B cell (primary cell): ENCODE results near the gene VWA1. TPM values are rescaled to one million over a fixed set of nuclear protein-coding genes. Genes with fewer than 3 reads are reported as not detected.

Experiments used
- ATAC-seq: fragments of 200-7000 bp; cut with Tn5 transposase; one replicate; pipeline ENCODE4 v1.10.0; 2021; ENCODE audit warnings: low read depth, mild to moderate bottlenecking, moderate number of reproducible peaks, moderate library complexity
- CTCF ChIA-PET: fragments of 350-600 bp; sonication (Branson Sonifier 250); formaldehyde crosslinking; loops from one replicate; lab custom pipeline; 2021; ENCODE audit warnings: antibody characterized with exemption, inconsistent platforms; lab: Charles Lee
- POLR2A ChIA-PET: fragments of 350-600 bp; sonication (Branson Sonifier 250); formaldehyde crosslinking; loops from one replicate; lab custom pipeline; 2021; ENCODE audit warnings: antibody characterized with exemption; lab: Charles Lee
- DNase-seq: peaks from one replicate; pipeline ENCODE4 v3.0.0; 2013
- H2AFZ ChIP-seq: 2 replicates; pipeline ENCODE4 v1.6.1; 2012; ENCODE audit warnings: mild to moderate bottlenecking, low read depth, low read length; ENCODE audit not compliant: insufficient read depth, poor library complexity, severe bottlenecking
- H3K27ac ChIP-seq, 2 donors: 1 replicate in 1 of 2; 2 replicates in 1 of 2; pipeline ENCODE4 v1.5.1; 2012 to 2013; ENCODE audit warnings: low read length in 2 of 2, mild to moderate bottlenecking in 2 of 2, moderate library complexity in 1 of 2
- H3K27me3 ChIP-seq, 4 experiments: fragments of 200-600 bp in 1 of 4; sonication (generic) in 1 of 4; replicated peaks in 1 of 4; 1 replicate in 2 of 4; 2 replicates in 2 of 4; pipeline versions ENCODE4 v1.6.1 to v1.7.0; 2013 to 2016; ENCODE audit warnings: low read length in 3 of 4, mild to moderate bottlenecking in 2 of 4, mixed read lengths in 1 of 4, moderate library complexity in 1 of 4; ENCODE audit not compliant: insufficient read depth in 4 of 4, control insufficient read depth in 3 of 4; ENCODE audit errors: control extremely low read depth in 1 of 4
- H3K36me3 ChIP-seq, 2 experiments: replicated peaks in 1 of 2; 1 replicate in 1 of 2; 2 replicates in 1 of 2; pipeline versions ENCODE4 v1.6.1 to v1.7.1; 2013; ENCODE audit warnings: low read length in 1 of 2; ENCODE audit not compliant: insufficient read depth in 2 of 2, control insufficient read depth in 1 of 2; ENCODE audit errors: control extremely low read depth in 1 of 2, extremely low read depth in 1 of 2
- H3K4me1 ChIP-seq, 2 donors: fragments of 200-600 bp in 1 of 2; sonication (generic) in 1 of 2; 1 replicate in 1 of 2; 2 replicates in 1 of 2; pipeline versions ENCODE4 v1.5.1 to v1.6.1; 2013 to 2017; ENCODE audit warnings: low read length in 2 of 2; ENCODE audit not compliant: control insufficient read depth in 2 of 2, insufficient read depth in 2 of 2
- H3K4me2 ChIP-seq: replicated peaks from 2 replicates; pipeline ENCODE3; 2012; ENCODE audit warnings: mild to moderate bottlenecking, low read depth, low read length; ENCODE audit not compliant: poor library complexity, severe bottlenecking
- H3K4me3 ChIP-seq, 5 experiments: fragments of 200-600 bp in 1 of 5; sonication (generic) in 1 of 5; 1 replicate in 3 of 5; 2 replicates in 2 of 5; pipeline versions ENCODE4 v1.5.1 to v1.7.0; 2011 to 2016; ENCODE audit warnings: low read length in 4 of 5, mild to moderate bottlenecking in 4 of 5, low read depth in 2 of 5, control low read depth in 1 of 5, moderate library complexity in 1 of 5; ENCODE audit not compliant: insufficient read depth in 1 of 5; ENCODE audit errors: control extremely low read depth in 1 of 5, extremely low read depth in 1 of 5
- H3K79me2 ChIP-seq: fragments of 200-600 bp; sonication (generic); one replicate; pipeline ENCODE4 v1.6.0; 2016; ENCODE audit warnings: low read length; ENCODE audit not compliant: control insufficient read depth, insufficient read depth
- H3K9ac ChIP-seq: fragments of 200-600 bp; sonication (generic); 2 replicates; pipeline ENCODE4 v1.6.1; 2017; ENCODE audit warnings: mild to moderate bottlenecking, low read length, moderate library complexity
- H3K9me3 ChIP-seq, 3 donors: one replicate each; pipeline versions ENCODE4 v1.6.1 to v1.7.1; 2013; ENCODE audit warnings: low read length in 2 of 3; ENCODE audit not compliant: control insufficient read depth in 2 of 3, insufficient read depth in 1 of 3; ENCODE audit errors: control extremely low read depth in 1 of 3
- H4K20me1 ChIP-seq: 2 replicates; pipeline ENCODE4 v1.6.0; 2012; ENCODE audit warnings: mild to moderate bottlenecking, low read length; ENCODE audit not compliant: insufficient read depth, control insufficient read depth, poor library complexity, severe bottlenecking
- H3K27ac Mint-ChIP-seq: one replicate; pipeline ENCODE4 v1.8.0; 2021; ENCODE audit warnings: mixed read lengths
- H3K27me3 Mint-ChIP-seq: one replicate; pipeline ENCODE4 v1.8.0; 2021; ENCODE audit warnings: mixed read lengths
- H3K4me1 Mint-ChIP-seq: one replicate; pipeline ENCODE4 v1.8.0; 2021; ENCODE audit warnings: mixed read lengths
- H3K4me3 Mint-ChIP-seq: one replicate; pipeline ENCODE4 v1.8.0; 2021; ENCODE audit warnings: mixed read lengths
- H3K9me3 Mint-ChIP-seq: one replicate; pipeline ENCODE4 v1.8.0; 2022; ENCODE audit warnings: mixed read lengths; ENCODE audit not compliant: insufficient read depth
- CTCF ChIP-seq: fragments of 200-600 bp; IDR thresholded peaks from one replicate; pipeline ENCODE4 v1.8.0; 2022; ENCODE audit warnings: antibody characterized with exemption, mild to moderate bottlenecking
- EZH2 ChIP-seq: IDR thresholded peaks from 2 replicates; pipeline ENCODE4 v1.6.1; 2012; ENCODE audit warnings: borderline replicate concordance, low read depth, mild to moderate bottlenecking, moderate library complexity, low read length; ENCODE audit not compliant: insufficient read depth, poor library complexity, severe bottlenecking
- WGBS: methylation state at CpG from one replicate; pipeline ENCODE4 v1.1.5; 2013; ENCODE audit warnings: missing lambda C conversion rate; ENCODE audit not compliant: insufficient coverage; 5-methylcytosine and 5-hydroxymethylcytosine counted together
- intact Hi-C: fragments of 100-400 bp; cut with micrococcal nuclease; formaldehyde crosslinking; loops from one replicate; pipeline ENCODE4 v1.10.0; 2022
- polyA plus RNA-seq: library from polyadenylated mRNA; depleted of rRNA; stranded (reverse); fragments of >200 nt; gene quantifications from 2 replicates; pipeline ENCODE4 v1.2.3, GENCODE V29; 2012
- total RNA-seq, 2 donors: library from RNA; stranded (reverse); fragments of 120-200 nt in 1 of 2; gene quantifications; 1 replicate in 1 of 2; 2 replicates in 1 of 2; pipeline versions ENCODE4 v1.2.3 to v1.2.4, GENCODE V29; 2013 to 2022

VWA1 gene
- total and polyA plus RNA-seq, 2 donors (not counting 1 experiment from before 2014, with no cell fraction given) = 0.09 TPM; not detected in 1

- no peak for TF ChIP-seq EZH2
- peak; percentile 15 for TF ChIP-seq CTCF
- peaks cover 58% of the 10 kb centered on the region for H3K79me2 ChIP-seq
- ChIA-PET POLR2A (interaction anchor here (0.6 to 1.9 kb wide), 8 partner anchors 8 to 133 kb away, joined by 3 to 8 read pairs (median 4); partner anchors contain the start of genes AURKAIP1, CCNL2 and UBE2J2), CTCF (interaction anchor here (1.2 to 1.7 kb wide), 3 partner anchors 8 to 35 kb away, joined by 3 to 8 read pairs (median 5); partner anchors contain the start of gene CCNL2)
- H3K9ac ChIP-seq = peak within 1 kb of the TSS; percentile 87
- ATAC-seq (peak; percentile 95), DNase-seq (peak; percentile 96)
- H3K9me3 ChIP-seq = no peaks in the 10 kb centered on the region
- Mint-ChIP-seq H3K27me3 (no peaks in the 10 kb centered on the region), H3K9me3 (no peaks in the 10 kb centered on the region), H3K4me3 (peak within 1 kb of the TSS; percentile 90), H3K27ac (peak within 1 kb of the TSS; percentile 91), H3K4me1 (peaks cover 37% of the 10 kb centered on the region)
- intact Hi-C loops = loop anchor here (1.0 to 2.0 kb wide), 5 partner anchors 8 to 98 kb away; partner anchors contain the start of genes ATAD3B, AURKAIP1 and CCNL2
- H3K36me3 ChIP-seq = peaks cover 0 to 27% of the 10 kb centered on the region in 2 experiments
- peaks cover 30% of the 10 kb centered on the region for H4K20me1 ChIP-seq
- under 1% methylated on average over 97 of the region's 98 CpGs for WGBS
- peak within 1 kb of the TSS; percentile 77 for H2AFZ ChIP-seq
- H3K4me3 ChIP-seq = peak within 1 kb of the TSS; percentile 70 to 98 (median 90)
- H3K27ac ChIP-seq = peak within 1 kb of the TSS; percentile 69 to 87
- peak within 1 kb of the TSS; percentile 98 for H3K4me2 ChIP-seq
- peaks cover 21 to 26% of the 10 kb centered on the region in 2 donors for H3K4me1 ChIP-seq
- H3K27me3 ChIP-seq = no peaks in the 10 kb centered on the region
Observed at GRCh38 chr1:1406821-1407635, 28.5 kb upstream of the VWA1 start, which contains the start of gene MRPL20. MRPL20 (minus strand) TSS chr1:1407293; CDS start chr1:1407217, 76 bp downstream.
